Mucosa of gallbladder (tissue), 1 donor: ENCODE measurements around the gene PCP2. TPM values are rescaled to one million over a fixed set of nuclear protein-coding genes. Genes with fewer than 3 reads are reported as not detected.
"Not testable (repeated sequence)": the region's sequence is repeated elsewhere in the genome, so short reads cannot be mapped to it uniquely, and the experiment has no call there.

ENCODE experiments used
- DNase-seq: peaks from one replicate; pipeline ENCODE4 v3.0.0-alpha.2; 2020; ENCODE audit warnings: low spot score
- total RNA-seq: library from RNA; stranded (reverse); gene quantifications from one replicate; pipeline ENCODE4 v1.2.1, GENCODE V29; 2021
- donor health status: DM: no; HTN: no; CAD: no.

Gene PCP2
- total RNA-seq, 1 donor from 2014 or later = 4.7 TPM

DNA sequence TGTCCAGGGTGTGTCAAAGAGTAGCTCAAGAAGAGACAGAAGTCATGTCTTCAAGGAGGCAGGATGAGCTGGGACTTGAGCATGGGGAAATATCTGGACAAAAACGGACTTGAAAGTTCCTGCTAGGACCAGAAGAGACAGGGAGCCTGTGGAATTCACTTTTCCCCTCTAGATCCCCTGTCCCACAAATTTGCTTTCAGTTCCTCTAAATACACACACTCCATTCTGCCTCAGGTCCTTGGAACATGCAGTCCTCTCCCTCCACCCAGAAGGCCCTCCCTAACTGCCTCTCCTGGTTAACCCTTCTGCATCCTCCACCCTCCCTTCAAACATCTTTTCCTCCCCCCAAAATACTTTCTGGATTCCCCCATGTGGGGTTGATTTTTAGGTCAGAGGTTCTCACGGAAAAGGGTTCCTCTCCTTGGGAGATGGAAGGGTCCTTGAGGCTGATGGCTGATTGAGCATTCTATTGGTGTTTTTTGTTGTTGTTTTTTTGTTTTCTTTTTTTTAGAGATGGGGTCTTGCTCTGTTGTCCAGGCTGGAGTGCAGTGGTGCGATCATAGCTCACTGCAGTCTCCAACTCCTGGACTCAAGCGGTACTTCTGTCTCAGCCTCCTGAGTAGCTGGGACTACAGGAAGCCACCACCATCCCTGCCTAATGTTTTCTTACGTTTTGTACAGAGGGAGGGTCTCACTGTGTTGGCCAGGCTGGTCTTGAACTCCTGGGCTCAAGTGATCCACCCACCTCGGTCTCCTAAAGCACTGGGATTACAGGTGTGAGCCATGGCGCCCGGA is 28.4 kb upstream of the PCP2 start:
- DNase-seq = no peak

DNA sequence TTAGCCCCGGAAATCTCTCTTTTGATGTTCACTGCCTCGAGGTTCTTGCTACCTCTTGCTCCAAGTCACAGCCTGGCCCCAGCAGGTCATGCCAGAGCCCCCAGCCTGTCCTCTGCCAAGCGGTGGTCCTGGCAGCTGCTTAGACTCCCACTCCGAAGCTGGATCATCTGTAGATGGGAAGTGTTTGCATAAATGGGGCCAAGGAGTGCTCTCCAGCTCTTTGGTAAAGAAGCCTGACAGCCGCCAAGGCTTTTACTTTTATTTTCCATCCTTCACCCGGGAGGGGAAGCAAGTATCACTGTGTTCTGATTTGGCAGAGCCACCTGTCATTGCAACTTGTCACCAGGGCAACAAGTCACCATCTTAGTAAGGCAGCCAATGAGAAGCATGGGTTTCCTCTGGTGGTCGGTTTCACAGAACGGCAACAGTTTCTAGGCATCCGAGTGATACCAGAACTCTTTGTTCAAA is 24.7 kb upstream of the PCP2 start:
- no peak for DNase-seq

DNA sequence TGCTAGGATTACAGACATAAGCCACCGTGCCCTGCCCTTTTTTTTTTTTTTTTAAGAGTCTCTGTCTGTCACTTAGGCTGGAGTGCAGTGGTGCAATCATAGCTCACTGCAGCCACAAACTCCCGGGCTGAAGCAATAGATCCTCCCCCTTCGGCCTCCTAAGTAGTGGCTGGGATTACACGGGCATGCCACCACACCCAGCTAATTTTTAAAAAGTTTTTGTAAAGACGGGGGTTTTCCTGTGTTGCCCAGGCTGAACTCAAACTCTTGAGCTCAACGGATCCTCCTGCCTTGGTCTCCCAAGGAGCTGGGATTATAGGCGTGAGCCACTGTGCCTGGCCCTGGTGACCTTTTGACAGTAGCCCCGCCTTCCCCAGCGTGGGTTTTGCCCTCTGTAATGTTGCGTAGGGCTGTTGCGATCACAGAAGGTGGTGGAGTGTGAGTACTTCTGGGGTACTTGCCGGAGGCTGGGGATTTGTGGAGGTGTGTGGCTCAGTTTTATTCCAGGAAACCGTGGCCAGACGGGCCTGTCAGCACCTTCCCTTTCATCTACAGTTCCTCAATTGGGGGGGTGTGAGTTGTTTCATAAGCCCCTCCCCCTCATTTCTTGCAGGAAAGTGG is 23.7 kb upstream of the PCP2 start:
- no peak for DNase-seq

DNA sequence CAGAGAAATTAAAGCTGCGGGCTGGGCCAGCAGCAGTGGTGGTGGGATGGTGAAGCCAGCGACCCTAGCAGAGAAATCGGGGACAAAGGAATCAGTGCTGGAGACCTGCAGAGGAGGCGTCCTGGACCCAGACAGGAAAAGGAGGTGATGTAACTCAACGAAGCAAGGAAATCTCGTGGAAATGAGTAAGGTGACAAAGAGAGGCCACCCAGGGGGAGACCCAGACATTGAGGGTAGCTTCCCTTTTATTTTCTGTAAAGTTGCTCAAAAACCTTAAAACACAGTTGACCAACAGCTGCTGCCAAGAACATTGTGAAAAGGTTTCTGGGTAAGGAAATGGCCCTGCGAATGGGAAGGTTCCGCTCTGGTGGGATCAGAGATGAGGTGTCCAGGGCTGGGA is 22.1 kb upstream of the PCP2 start:
- DNase-seq = no peak

DNA sequence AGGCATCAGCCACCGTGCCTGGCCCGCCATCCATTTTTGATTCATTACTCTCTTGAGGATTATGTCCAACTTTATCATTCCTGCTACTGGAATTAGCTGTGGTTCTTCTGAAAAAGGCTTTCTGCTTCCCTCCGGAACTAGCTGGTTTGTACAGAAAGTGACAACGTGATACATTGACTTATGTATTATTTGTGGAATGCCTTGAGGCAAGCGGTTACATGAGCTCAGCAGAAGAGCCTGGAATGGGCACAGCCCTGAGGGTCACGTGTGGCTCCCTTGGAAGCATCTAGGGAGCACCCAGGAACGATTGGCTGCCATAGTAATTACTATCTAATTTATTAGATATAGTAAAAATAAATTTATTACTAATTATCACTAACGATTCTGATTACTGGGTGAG is 20.9 kb upstream of the PCP2 start:
- DNase-seq = no peak

DNA sequence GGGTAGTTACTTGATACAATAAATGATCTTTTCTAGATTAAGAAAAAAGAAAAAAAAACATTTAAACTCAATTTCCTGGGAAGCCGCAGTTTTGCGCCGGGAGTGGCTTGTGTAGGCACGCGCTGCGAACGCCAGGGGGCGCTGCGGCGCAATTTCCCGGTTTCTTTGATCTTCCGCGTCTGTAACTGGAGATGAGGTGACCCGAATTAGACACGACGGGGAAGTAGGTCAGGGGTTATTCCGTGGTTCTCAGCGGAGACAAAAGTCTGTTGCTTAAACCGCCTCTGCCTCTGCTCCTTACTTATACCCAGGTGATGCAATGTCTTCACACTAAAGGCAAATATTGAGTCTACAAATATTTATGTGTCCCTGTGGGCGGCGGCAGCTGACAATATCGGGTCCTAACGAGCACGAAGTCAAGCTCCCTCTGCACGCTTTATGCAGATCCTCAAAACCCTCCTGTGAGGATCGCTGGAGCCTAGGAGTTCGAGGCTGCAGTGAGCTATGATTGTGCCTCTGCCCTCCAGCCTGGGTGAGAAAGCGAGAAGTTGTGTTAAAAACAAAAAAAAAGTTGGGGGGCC is 18.6 kb upstream of the PCP2 start:
- DNase-seq = peak; percentile 85

DNA sequence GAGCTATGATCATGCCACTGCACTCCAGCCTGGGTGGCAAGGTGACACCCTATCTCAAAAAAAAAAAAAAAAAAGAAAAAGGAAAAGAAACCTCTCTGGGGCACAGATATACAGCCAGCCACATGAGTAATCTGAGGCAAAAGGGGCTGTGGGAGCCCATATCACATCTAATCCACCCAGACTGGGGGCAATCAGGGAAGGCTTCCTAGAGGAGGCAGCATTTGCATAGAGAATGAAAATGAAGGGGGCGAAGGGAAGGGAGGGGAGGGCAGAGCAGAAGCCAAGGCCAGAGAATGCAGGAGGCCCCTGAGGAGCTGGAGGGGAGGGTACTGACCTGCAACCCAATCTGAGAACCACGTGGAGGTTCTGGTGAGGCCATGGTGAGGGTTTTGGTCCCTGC is 16.6 kb upstream of the PCP2 start:
- DNase-seq = no peak

DNA sequence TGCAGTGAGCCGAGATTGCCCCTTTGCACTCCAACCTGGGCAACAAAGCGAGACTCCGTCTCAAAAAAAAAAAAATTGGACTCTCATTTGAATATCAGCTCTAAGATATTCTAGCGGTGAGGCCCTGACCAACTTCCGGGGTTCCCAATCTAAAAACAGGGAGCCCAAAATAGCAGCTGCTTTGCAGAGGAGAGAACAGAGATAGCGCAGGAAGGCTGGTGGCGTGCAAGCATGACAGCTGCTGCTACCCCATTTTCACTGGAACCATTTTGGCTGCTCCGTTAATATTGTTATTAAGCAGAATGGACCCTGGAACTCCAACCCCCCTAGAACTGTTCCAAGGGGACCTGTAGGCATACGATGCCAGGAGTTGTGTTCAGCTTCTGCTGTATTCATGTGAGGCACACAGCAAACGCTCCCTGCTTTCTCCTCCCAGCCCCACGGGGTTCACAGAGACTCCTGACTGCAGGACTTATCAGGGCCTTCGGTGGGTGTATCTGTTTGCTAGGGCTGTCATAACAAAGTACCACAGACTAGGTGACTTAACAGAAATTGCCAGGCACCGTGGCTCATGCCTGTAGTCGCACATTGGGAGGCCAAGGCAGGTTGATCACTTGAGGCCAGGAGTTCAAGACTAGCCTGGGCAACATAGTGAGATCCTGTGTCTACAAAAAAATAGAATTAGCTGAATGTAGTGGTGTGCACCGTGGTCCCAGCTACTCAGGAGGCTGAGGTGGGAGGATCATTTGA is 14.9 kb upstream of the PCP2 start:
- DNase-seq = no peak

DNA sequence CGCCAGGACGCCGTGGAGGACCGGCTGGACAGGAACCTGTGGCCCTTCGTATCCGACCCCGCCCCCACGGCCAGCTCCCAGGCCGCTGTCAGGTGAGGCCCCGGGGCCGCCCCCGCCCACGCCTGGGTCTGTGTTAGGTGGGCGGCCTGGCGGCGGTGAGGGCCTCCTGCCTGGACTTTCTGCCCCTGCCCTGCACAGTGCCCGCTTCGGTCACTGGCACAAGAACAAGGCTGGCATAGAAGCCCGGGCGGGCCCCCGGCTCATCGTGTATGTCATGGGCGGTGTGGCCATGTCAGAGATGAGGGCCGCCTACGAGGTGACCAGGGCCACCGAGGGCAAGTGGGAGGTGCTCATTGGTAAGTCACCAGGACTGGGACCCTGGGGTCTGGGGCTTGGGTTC is 13.6 kb upstream of the PCP2 start:
- DNase-seq = no peak

DNA sequence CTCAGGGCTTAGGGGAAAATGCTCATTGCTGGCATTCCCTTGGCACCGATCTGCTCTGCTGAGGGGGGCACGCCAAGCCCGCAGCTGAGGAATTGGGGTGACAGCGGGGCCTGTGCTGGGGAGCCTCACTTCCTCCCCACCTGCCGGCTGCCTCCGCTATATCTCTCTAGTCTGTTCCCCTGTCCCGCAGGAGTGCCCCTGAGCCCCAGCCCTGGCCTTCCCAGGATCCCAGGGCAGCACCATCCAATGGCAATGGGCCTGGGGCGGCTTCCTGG is 12.8 kb upstream of the PCP2 start:
- DNase-seq = no peak

DNA sequence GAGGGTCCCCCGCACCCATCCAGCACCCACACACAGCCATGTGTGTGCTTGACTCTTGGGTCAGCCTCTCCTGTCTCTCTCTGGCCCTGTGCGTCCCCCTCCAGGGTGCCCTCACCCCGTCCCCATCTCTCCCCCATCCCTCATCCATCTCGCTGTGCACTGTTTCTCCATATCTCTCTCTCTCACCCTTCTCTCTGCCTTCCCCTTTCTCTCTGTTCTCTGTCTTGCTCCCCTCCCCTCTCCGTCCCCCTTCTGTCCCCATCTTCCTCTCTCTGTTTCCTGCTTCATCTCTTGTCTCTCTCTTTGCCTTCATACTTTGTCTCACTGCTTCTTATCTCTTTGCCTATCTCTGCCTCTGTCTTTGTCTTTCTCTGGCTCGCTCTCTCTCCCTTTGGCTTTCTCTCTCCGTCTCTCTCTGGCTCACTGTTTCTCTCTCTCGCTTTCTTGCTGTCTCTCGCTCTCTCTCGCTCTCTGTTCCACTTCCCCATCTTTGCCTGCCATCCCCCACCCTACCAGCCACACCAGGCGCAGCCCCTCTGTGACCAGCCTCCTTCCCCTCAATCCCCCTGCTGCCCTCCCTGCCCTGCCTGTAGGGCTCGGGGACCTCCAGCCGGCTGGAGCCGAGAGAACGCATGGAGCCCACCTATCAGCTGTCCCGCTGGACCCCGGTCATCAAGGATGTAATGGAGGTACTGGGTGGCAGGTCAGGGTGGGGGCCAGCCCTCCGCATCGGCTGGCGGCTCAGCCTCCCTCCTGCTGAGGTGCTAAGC is 12.3 kb upstream of the PCP2 start:
- DNase-seq = no peak

DNA sequence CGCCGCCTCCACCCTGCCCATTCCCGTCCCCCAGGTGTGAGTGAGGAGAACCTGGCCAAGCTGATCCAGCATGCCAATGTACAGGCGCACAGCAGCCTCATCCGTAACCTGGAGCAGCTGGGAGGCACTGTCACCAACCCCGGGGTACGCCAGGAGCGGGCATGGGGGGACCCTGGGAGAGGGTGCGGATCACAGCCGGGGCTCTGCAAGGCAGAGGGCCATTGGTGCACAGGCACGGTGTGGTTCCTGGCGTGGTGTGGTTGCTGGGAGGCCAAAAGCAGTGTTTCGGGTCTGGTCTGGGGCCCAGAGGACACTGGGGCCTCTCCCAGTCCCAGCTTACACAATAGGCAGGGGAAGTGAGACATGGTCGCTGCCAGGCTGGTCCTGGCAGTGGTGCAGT is 11.6 kb upstream of the PCP2 start:
- no peak for DNase-seq

DNA sequence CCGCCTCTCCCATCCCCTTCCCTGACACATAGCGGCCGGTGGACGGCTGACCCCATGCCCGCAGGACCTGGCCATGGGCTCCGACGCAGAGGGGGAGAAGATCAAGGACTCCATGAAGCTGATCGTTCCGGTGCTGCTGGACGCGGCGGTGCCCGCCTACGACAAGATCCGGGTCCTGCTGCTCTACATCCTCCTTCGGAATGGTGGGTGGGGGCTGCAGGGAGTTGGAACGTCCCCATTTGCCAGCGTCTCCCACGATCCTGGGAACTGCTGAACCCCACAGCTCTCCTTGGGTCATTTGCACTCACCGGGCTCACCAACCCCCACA is 11.0 kb upstream of the PCP2 start:
- no peak for DNase-seq

DNA sequence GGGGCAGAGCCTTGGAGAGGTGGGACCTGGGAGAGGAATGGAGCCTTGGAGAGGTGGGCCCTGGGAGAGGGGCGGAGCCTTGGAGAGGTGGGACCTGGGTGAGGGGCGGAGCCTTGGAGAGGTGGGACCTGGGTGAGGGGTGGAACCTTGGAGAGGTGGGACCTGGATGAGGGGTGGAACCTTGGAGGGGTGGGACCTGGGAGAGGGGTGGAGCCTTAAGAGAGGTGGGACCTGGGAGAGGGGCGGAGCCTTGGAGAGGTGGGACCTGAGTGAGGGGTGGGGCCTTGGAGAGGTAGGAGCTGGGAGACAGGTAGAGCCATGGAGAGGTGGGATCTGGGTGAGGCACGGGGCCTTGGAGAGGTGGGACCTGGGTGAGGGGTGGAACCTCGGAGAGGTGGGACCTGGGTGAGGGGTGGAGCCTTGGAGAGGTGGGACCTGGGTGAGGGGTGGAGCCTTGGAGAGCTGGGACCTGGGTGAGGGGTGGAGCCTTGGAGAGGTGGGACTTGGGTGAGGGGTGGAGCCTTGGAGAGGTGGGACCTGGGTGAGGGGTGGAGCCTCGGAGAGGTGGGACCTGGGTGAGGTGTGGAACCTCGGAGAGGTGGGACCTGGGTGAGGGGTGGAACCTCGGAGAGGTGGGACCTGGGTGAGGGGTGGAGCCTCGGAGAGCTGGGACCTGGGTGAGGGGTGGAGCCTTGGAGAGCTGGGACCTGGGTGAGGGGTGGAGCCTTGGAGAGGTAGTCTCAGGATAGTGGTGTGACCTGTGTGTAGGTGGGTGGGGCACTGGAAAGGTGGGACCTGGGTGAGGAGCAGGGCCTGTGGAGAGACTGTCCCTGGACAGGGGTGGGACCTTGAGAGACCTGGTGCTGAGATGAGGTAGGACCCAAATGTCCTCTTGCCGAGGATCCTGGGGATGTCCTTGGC is 10.4 kb upstream of the PCP2 start:
- DNase-seq = not testable (repeated sequence)

DNA sequence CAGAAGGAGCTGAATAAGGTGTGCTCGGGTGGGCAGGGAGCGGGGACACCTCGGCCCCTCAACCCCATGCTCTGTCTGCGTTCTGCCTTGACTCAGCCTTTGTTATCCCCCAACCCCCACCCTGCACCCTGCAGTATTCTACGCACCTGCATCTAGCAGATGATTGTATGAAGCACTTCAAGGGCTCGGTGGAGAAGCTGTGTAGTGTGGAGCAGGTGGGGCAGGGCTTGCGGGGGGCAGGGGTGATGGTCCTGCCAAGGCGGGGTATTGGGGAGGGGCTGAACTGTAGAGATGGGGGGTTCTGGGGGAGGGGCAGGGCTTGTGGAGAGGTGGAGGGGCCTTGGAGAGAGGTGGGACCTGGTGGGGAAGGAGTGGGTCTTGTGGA is 9.5 kb upstream of the PCP2 start:
- DNase-seq = no peak

DNA sequence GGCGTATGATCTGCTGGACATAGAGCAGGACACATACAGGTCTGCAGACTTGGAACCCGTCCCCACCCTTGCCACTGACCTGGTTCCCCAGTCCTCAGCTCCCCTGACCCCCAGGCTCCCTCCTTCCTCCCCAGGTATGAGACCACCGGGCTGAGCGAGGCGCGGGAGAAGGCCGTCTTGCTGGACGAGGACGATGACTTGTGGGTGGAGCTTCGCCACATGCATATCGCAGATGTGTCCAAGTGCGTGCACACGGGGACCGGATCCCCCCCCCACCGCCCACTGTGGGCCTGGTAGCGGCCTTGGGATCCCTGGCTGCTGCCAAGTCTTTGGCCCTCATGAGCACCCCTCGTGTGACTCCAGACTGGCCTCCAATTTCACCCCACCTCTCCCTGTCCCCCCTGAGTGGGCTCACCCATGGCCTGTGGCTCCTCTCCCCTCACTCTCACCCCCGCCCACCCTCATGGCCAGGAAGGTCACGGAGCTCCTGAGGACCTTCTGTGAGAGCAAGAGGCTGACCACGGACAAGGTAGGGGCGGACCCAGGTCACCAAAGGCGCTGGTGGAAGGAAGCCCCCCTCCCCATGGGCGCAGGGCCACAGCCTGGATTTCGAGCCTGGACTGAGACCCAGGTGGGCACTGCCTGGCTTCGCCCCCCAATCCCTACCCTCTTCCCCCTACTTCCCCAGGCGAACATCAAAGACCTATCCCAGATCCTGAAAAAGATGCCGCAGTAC is 8.9 kb upstream of the PCP2 start:
- no peak for DNase-seq

DNA sequence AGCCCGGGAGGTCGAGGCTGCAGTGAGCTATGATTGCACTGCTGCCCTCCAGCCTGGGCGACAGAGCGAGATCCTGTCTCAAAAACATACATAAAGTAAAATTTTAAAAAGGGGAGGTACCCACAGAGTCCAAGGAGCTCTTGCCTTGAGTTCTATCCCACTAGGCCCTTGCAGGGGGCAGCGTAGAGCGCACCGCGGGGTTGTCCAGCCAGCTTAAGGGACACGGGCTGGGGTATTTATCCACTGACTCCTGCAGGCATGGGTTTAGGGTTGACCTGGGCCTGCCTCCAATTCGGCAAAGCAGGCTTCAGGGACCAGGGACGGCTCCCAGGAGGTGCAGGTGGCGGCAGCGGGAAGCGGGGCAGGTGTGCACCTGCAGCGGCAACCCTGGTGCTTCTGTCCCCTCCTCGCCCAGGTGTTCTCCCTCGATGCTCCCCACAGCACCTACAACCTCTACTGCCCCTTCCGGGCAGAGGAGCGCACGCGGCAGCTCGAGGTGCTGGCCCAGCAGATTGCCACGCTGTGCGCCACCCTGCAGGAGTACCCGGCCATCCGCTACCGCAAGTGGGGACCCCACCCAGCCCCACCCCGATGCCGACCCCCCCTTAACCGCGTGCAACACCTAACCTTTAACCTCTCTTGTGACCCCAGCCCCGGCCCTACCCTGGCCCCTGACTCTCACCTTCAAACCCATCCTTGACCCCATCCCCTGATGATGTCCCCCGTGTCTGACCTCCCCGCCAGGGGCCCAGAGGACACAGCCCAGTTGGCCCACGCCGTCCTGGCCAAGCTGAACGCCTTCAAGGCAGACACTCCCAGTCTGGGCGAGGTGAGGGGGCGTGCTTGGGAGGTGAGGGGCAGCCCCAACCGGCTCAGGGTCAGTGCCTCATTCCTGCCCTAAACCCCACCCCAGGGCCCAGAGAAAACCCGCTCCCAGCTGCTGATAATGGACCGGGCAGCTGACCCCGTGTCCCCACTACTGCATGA is 8.1 kb upstream of the PCP2 start:
- DNase-seq = no peak

DNA sequence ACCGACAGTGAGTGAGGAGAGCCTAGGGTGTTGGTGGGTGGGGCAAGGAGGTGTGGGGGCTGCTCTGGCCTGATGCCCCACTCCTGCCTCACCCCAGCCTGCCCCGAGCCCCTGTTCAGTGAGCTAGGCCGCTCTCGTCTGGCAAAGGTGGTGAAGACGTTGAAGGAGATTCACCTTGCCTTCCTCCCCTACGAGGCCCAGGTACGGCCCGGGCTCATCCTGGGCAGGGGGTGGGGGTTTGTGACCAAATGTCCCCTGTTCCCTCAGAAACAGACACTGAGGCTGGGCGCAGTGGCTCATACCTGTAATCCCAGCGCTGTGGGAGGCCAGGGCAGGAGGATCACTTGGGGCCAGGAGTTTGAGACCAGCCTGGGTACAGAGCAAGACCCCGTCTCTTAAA is 7.3 kb upstream of the PCP2 start:
- DNase-seq = no peak

DNA sequence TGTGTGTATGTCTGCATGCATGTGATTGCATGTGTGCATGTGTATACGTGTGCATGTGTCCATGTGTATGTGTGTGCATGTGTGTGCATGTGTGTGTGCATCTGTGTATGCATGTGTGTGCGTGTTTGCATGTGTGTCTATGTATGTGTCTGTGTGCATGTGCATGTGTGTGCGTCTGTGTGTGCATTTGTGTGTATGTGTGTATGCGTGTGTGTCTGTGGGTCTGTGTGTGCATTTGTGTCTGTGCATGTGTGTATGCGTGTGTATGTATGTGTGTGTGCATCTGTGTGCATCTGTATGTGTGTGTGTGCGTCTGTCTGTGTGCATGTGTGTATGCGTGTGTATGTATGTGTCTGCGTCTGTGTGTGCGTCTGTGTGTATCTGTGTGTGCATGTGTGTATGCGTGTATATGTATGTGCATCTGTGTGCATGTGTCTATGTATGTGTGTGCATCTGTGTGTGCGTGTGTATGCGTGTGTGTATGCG is 6.4 kb upstream of the PCP2 start:
- DNase-seq = no peak
